MM.1S (cell line): Measurements from ENCODE around the gene PTX3.

Experiments used
- CTCF ChIP-seq: fragments of 300-600 bp; sonication (generic); IDR thresholded peaks from 2 replicates; pipeline ENCODE4 v1.5.1; 2016; ENCODE audit warnings: antibody characterized with exemption, low read length, mixed read lengths
- EZH2phosphoT487 ChIP-seq: fragments of 300-600 bp; sonication (generic); IDR thresholded peaks from 2 replicates; pipeline ENCODE4 v1.6.1; 2018; ENCODE audit warnings: antibody characterized with exemption, low read length

DNA sequence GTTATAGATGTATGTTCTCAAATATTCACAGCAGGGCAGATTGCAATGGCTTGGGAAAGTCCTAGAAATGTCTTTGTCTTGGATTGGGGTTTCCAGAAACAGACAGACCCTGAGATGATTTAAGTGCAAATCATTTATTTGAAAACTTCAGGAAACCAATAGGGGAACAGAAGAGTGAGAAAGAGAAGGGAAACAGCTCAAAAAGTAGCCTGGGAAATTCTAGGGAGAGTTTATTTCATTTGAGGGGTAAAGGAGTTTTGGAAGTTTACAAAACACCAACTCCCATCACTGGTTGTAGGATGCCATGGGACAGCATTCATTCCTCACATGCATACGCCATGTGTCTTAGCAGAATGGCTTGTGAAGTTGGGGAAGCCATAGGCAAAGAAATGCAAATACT is 32.3 kb upstream of the PTX3 start:
- TF ChIP-seq CTCF (no peak), EZH2phosphoT487 (no peak)
